NCI-H748 treated with DMSO at 0.1 percent for 48 hours (cell line): ENCODE data around the gene MROH7.

ENCODE experiments used
- DNase-seq: peaks from one replicate; lab custom pipeline; 2025; lab: John Stamatoyannopoulos, UW

MROH7 gene

GRCh38 chr1:54742282-54742681, 100.7 kb downstream of the MROH7 start:
- no peak for DNase-seq

DNA sequence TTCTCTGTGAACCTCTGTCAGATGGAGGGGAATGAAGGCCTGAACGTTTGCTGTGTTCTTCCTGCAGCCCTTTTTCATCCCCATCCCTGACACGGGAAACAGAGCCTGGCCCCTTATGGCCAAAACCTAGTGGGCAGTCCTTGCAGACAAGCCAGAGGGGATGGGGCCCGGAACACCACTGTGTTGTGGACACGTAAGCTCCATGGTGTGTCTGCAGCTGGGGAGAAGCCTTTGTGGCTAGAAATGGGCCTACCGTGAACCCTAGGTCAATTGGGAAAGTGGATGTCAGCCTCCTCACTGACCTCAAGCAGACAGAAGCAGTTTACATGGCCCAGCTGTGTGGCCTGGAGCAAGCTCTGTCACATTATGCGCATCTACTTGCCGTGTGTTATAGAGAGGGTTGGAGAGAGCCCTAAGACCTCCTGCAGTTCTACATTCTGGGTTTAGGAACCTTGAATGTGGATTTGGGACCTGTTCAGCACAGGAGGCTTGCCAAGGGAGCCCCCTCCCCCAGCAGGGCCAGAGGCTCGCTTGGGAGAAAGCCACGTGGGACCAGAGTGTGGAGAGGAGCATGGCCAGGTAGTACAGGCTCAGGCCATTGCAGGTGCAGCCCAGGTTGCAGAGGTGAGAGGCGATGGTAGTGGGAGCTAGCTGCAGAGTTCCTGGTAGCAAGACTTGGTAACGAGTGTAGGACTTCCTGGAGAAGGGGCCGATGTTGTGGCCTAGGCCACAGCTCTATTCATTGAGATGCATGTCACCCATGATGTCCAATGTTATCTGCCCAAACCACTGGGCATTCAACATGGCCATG, 102.0 kb downstream of the MROH7 start:
- DNase-seq = no peak

DNA sequence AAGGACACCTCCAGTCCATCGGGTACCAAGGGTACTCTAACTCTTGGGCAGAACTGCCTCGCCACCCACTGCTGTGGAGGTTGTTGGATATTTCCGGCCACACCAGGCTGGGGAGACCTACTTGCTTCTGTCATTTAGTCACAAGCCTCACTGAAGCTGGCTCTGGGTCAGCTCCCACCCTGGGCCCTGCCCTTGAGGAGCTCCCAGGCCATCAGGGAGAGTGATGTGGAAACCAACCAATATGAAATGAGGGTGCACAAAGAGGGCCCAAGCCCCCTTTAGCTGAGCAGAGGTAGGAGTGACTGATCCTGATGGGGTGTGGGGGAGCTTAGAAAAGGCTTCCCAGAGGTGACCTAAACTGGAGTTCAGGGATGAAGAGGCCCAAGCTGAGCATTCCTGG, 103.1 kb downstream of the MROH7 start:
- DNase-seq = no peak

GRCh38 chr1:54745274-54745673, 103.7 kb downstream of the MROH7 start:
- no peak for DNase-seq

- no peak for DNase-seq
These were observed 104.3 kb downstream of the MROH7 start for GRCh38 chr1:54745864-54746263.

DNA sequence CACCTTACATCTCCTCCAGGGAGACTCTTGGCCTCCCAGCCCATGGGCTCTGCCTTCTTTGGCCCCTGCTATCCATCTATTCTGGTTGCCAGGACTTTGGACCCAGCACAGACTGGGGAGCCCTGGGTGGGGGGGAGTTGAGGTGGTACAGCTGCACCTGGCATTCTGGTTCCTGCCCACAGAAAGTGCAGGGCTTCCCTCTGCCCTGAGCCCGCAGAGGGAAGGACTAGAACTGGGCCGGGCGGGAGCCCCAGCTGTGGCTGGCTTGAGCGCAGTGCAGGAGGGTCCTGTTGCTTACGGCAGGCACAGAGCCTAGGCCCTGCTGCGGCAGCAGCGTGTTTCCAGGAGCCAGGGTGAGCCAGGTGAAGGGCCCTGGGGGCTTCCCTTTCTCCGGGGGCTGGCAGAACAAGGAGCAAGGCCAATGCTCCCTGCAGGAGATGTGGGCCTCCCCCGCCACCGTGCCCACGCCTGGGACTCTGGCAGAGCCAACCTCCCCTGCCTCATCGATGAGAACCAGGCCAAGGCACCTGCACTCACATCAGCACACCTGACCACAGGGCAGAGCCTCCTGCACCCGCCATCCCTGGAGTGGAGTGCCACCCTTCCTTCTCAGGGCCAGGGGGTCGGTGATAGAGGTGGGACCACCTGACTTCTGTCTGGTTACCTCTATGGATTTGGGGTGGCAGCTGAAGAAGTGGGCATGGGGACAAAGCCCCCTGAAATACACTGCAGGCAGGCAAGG, 106.7 kb downstream of the MROH7 start:
- DNase-seq = no peak

- DNase-seq = no peak
These were observed 109.0 kb downstream of the MROH7 start for GRCh38 chr1:54750596-54750995.

DNA sequence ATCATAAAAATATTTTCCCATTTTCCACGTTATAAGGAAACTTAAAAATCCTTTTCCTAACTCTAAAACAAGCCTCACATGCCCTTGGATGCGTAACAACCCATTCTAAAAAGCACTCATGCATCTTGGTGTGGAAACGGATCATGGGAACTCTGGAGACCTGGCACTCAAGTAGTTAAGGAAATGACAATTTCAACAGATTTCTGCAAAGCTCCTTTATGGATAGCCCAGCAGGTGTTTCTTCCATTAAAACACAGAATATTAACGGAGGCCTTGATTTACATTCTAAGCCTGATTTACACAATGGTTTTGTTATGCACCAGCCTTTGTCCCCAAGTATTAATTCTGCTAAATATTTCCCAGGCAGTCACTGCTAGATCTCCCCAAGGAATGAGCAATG, 109.8 kb downstream of the MROH7 start:
- no peak for DNase-seq

GRCh38 chr1:54754045-54754444, 112.5 kb downstream of the MROH7 start:
- no peak for DNase-seq

GRCh38 chr1:54754486-54755285, 113.1 kb downstream of the MROH7 start:
- no peak for DNase-seq

GRCh38 chr1:54757833-54758232, 116.2 kb downstream of the MROH7 start:
- no peak for DNase-seq

DNA sequence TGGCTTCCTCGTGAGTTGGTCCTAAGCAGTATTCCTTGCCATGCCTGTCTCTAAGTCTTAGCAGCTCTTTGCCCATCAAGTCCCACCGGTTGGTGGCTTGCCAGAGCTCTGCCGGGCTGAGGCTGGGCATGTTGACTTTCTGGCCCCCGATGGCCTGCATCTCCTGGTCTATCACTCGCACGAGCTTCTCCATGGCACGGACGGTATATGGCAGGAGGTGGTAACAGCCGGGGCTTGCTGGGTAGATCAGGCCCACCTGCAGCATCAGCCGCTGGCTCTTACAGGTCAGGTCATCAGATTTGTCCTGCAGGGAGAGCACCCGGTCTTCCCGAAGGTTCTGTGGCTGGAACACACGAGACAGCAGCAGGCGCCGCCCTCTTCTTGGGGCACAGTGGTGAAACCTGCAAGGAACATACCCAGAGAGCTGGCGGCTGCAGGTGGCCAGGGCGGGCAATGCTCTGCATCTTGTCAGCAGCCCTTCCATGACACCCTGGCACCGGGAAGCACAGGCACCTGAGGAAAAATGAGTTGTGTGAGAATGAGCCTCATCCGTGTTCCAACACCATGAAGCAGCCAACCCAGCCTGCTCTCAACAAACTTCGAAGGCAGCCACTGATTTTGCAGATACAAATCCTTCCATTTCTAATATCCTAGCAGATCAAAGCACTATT, 117.2 kb downstream of the MROH7 start:
- no peak for DNase-seq
